Astrocyte (in vitro differentiated cells and primary cell): Measurements from ENCODE around the gene ADGRD2. TPM values are rescaled to one million over a fixed set of nuclear protein-coding genes. Genes with fewer than 3 reads are reported as not detected.

Source experiments
- DNase-seq: peaks from one replicate; pipeline ENCODE4 v3.0.0-alpha.2; 2010; ENCODE audit warnings: low read depth
- FAIRE-seq: peaks from 2 replicates; lab custom pipeline; 2011; peaks lifted over from hg19 to GRCh38; lab: Jason Lieb, UNC
- H2AFZ ChIP-seq: 2 replicates; pipeline ENCODE4 v1.6.0; 2012; ENCODE audit warnings: low read depth, low read length, inconsistent platforms
- H3K27ac ChIP-seq: 2 replicates; pipeline ENCODE4 v1.5.1; 2011; ENCODE audit warnings: low read depth, low read length, inconsistent platforms
- H3K27me3 ChIP-seq: 2 replicates; pipeline ENCODE4 v1.6.0; 2011; ENCODE audit warnings: low read length, inconsistent platforms; ENCODE audit not compliant: insufficient read depth
- H3K36me3 ChIP-seq: 2 replicates; pipeline ENCODE4 v1.5.1; 2011; ENCODE audit warnings: low read length, inconsistent platforms; ENCODE audit not compliant: insufficient read depth
- H3K4me1 ChIP-seq: 2 replicates; pipeline ENCODE4 v1.5.1; 2011; ENCODE audit warnings: low read length, inconsistent platforms; ENCODE audit not compliant: insufficient read depth
- H3K4me2 ChIP-seq: 2 replicates; pipeline ENCODE4 v1.6.0; 2012; ENCODE audit warnings: low read length, inconsistent platforms
- H3K4me3 ChIP-seq: 2 replicates; pipeline ENCODE4 v1.5.1; 2011; ENCODE audit warnings: low read depth, mild to moderate bottlenecking, low read length, inconsistent platforms; ENCODE audit not compliant: insufficient read depth
- H3K79me2 ChIP-seq: 2 replicates; pipeline ENCODE4 v1.6.0; 2012; ENCODE audit warnings: mild to moderate bottlenecking, low read length, inconsistent platforms; ENCODE audit not compliant: insufficient read depth
- H3K9ac ChIP-seq: 2 replicates; pipeline ENCODE4 v1.6.0; 2012; ENCODE audit warnings: mild to moderate bottlenecking, low read length, inconsistent platforms
- H3K9me3 ChIP-seq: 2 replicates; pipeline ENCODE4 v1.5.1; 2012; ENCODE audit warnings: low read depth, mild to moderate bottlenecking, low read length, inconsistent platforms; ENCODE audit not compliant: insufficient read depth
- H4K20me1 ChIP-seq: 2 replicates; pipeline ENCODE4 v1.6.0; 2012; ENCODE audit warnings: low read length, inconsistent platforms; ENCODE audit not compliant: insufficient read depth
- H3K27ac Mint-ChIP-seq: one replicate; pipeline ENCODE4 v1.8.0; 2021; ENCODE audit warnings: mild to moderate bottlenecking, mixed read lengths; ENCODE audit not compliant: unreplicated experiment
- H3K27me3 Mint-ChIP-seq: one replicate; pipeline ENCODE4 v1.8.0; 2021; ENCODE audit warnings: low read depth, mixed read lengths; ENCODE audit not compliant: unreplicated experiment
- H3K36me3 Mint-ChIP-seq: one replicate; pipeline ENCODE4 v1.8.0; 2021; ENCODE audit warnings: low read depth, mixed read lengths; ENCODE audit not compliant: unreplicated experiment
- H3K4me1 Mint-ChIP-seq: one replicate; pipeline ENCODE4 v1.8.0; 2021; ENCODE audit warnings: low read depth, mixed read lengths; ENCODE audit not compliant: unreplicated experiment
- H3K4me3 Mint-ChIP-seq: one replicate; pipeline ENCODE4 v1.8.0; 2021; ENCODE audit warnings: mild to moderate bottlenecking, moderate library complexity, mixed read lengths; ENCODE audit not compliant: unreplicated experiment
- H3K9me3 Mint-ChIP-seq: one replicate; pipeline ENCODE4 v1.8.0; 2021; ENCODE audit warnings: mild to moderate bottlenecking, mixed read lengths; ENCODE audit not compliant: unreplicated experiment
- CTCF ChIP-seq: IDR thresholded peaks from 2 replicates; pipeline ENCODE4 v1.5.1; 2011; ENCODE audit warnings: low read depth, mild to moderate bottlenecking, inconsistent platforms, low read length, moderate library complexity; ENCODE audit not compliant: insufficient read depth
- EZH2 ChIP-seq: IDR thresholded peaks from 2 replicates; pipeline ENCODE4 v1.6.1; 2012; ENCODE audit warnings: mild to moderate bottlenecking, low read length, inconsistent platforms; ENCODE audit not compliant: insufficient read depth
- total RNA-seq: library from RNA; stranded (reverse); gene quantifications from 2 replicates; pipeline ENCODE4 v1.2.1, GENCODE V29; 2021

Gene ADGRD2
- total RNA-seq, 1 donor from 2014 or later = not detected

- peaks cover 50% of the 10 kb centered on the region for H3K27me3 Mint-ChIP-seq
- Histone ChIP-seq H3K4me3 (no peak overlapping the region), H3K9me3 (no peaks in the 10 kb centered on the region), H2AFZ (peak overlapping the region; percentile 56), H4K20me1 (no peaks in the 10 kb centered on the region), H3K4me2 (no peak overlapping the region), H3K36me3 (no peaks in the 10 kb centered on the region), H3K4me1 (no peaks in the 10 kb centered on the region), H3K27me3 (peaks cover 56% of the 10 kb centered on the region), H3K27ac (no peak overlapping the region), H3K79me2 (no peaks in the 10 kb centered on the region), H3K9ac (no peak overlapping the region)
- peaks cover 3% of the 10 kb centered on the region for H3K4me1 Mint-ChIP-seq
- H3K9me3 Mint-ChIP-seq = peaks cover 3% of the 10 kb centered on the region
- H3K27ac Mint-ChIP-seq = peak overlapping the region; percentile 89
- H3K36me3 Mint-ChIP-seq = peaks cover 2% of the 10 kb centered on the region
- FAIRE-seq (no peak), DNase-seq (no peak)
- TF ChIP-seq CTCF (no peak), EZH2 (peak; percentile 99)
- peak overlapping the region; percentile 72 for H3K4me3 Mint-ChIP-seq
Observed at GRCh38 chr9:124503713-124504529, 53.7 kb downstream of the ADGRD2 start.

GRCh38 chr9:124504530-124505005 is 54.3 kb downstream of the ADGRD2 start:
- Mint-ChIP-seq H3K4me1 (peaks cover 3% of the 10 kb centered on the region), H3K27me3 (peaks cover 45% of the 10 kb centered on the region), H3K27ac (no peak overlapping the region), H3K36me3 (peaks cover 2% of the 10 kb centered on the region), H3K9me3 (peaks cover 3% of the 10 kb centered on the region), H3K4me3 (no peak overlapping the region)
- Histone ChIP-seq H3K9me3 (no peaks in the 10 kb centered on the region), H3K36me3 (no peaks in the 10 kb centered on the region), H3K27ac (no peak overlapping the region), H3K79me2 (no peaks in the 10 kb centered on the region), H3K9ac (no peak overlapping the region), H2AFZ (no peak overlapping the region), H3K4me1 (no peaks in the 10 kb centered on the region), H3K4me3 (no peak overlapping the region), H4K20me1 (no peaks in the 10 kb centered on the region), H3K4me2 (peak overlapping the region; percentile 39), H3K27me3 (peaks cover 52% of the 10 kb centered on the region)
- DNase-seq (no peak), FAIRE-seq (no peak)
- TF ChIP-seq EZH2 = no peak
- no peak for TF ChIP-seq CTCF
